T-helper 2 cell treated with Interferon-gamma antibody and Interleukin-4, amounts not matched to agents 5 μg/mL and 100 μg/mL, for 36 hours (primary cell): Measurements from ENCODE around the gene BID.

Experiments
- DNase-seq: peaks from one replicate; pipeline ENCODE4 v3.0.0; 2021; ENCODE audit warnings: low spot score
- H3K27ac Mint-ChIP-seq: one replicate; pipeline ENCODE4 v1.8.0; 2021; ENCODE audit warnings: mild to moderate bottlenecking, mixed read lengths
- H3K27me3 Mint-ChIP-seq: one replicate; pipeline ENCODE4 v1.8.0; 2021; ENCODE audit warnings: low read depth, mixed read lengths
- H3K36me3 Mint-ChIP-seq: one replicate; pipeline ENCODE4 v1.8.0; 2021; ENCODE audit warnings: low read depth, mixed read lengths
- H3K4me1 Mint-ChIP-seq: one replicate; pipeline ENCODE4 v1.8.0; 2021; ENCODE audit warnings: low read depth, mixed read lengths
- H3K4me3 Mint-ChIP-seq: one replicate; pipeline ENCODE4 v1.8.0; 2022; ENCODE audit warnings: mild to moderate bottlenecking, moderate library complexity, mixed read lengths
- H3K9me3 Mint-ChIP-seq: one replicate; pipeline ENCODE4 v1.8.0; 2021; ENCODE audit warnings: mixed read lengths

BID gene

GRCh38 chr22:17783773-17784480 is 9.7 kb upstream of the BID start:
- H3K27ac Mint-ChIP-seq: no peak overlapping the region

GRCh38 chr22:17783312-17783711 is 9.0 kb upstream of the BID start:
- no peaks in the 10 kb centered on the region for H3K9me3 Mint-ChIP-seq
- H3K27ac Mint-ChIP-seq: no peak overlapping the region
- H3K4me1 Mint-ChIP-seq: peaks cover 12% of the 10 kb centered on the region
- H3K4me3 Mint-ChIP-seq: no peak overlapping the region
- H3K36me3 Mint-ChIP-seq: peaks cover 15% of the 10 kb centered on the region
- no peak for DNase-seq
- H3K27me3 Mint-ChIP-seq: no peaks in the 10 kb centered on the region

More at GRCh38 chr22:17783773-17784480, 9.7 kb upstream of the BID start:
- Mint-ChIP-seq H3K36me3 (peaks cover 12% of the 10 kb centered on the region), H3K4me3 (no peak overlapping the region), H3K4me1 (peaks cover 10% of the 10 kb centered on the region), H3K9me3 (no peaks in the 10 kb centered on the region), H3K27me3 (no peaks in the 10 kb centered on the region)
- DNase-seq: no peak

GRCh38 chr22:17782621-17783020 is 8.4 kb upstream of the BID start:
- Mint-ChIP-seq H3K9me3 (no peaks in the 10 kb centered on the region), H3K27me3 (no peaks in the 10 kb centered on the region), H3K36me3 (peaks cover 19% of the 10 kb centered on the region), H3K4me3 (no peak overlapping the region), H3K4me1 (peaks cover 17% of the 10 kb centered on the region), H3K27ac (no peak overlapping the region)
- DNase-seq: no peak

- no peak for DNase-seq
- no peaks in the 10 kb centered on the region for H3K9me3 Mint-ChIP-seq
- no peak overlapping the region for H3K27ac Mint-ChIP-seq
These were observed 7.9 kb upstream of the BID start for GRCh38 chr22:17782158-17782557.

GRCh38 chr22:17781319-17782031 is 7.2 kb upstream of the BID start:
- no peaks in the 10 kb centered on the region for H3K9me3 Mint-ChIP-seq
- peaks cover 20% of the 10 kb centered on the region for H3K4me1 Mint-ChIP-seq
- peaks cover 20% of the 10 kb centered on the region for H3K36me3 Mint-ChIP-seq
- H3K27me3 Mint-ChIP-seq: no peaks in the 10 kb centered on the region
- no peak overlapping the region for H3K27ac Mint-ChIP-seq
- DNase-seq: peak; percentile 59
- no peak overlapping the region for H3K4me3 Mint-ChIP-seq

More at GRCh38 chr22:17782158-17782557, 7.9 kb upstream of the BID start:
- Mint-ChIP-seq H3K4me3 (no peak overlapping the region), H3K27me3 (no peaks in the 10 kb centered on the region), H3K36me3 (peaks cover 20% of the 10 kb centered on the region), H3K4me1 (peaks cover 20% of the 10 kb centered on the region)

- no peak for DNase-seq
- Mint-ChIP-seq H3K27ac (no peak overlapping the region), H3K4me3 (no peak overlapping the region), H3K27me3 (no peaks in the 10 kb centered on the region), H3K4me1 (peaks cover 25% of the 10 kb centered on the region), H3K9me3 (no peaks in the 10 kb centered on the region), H3K36me3 (peaks cover 20% of the 10 kb centered on the region)
These were observed 6.6 kb upstream of the BID start for GRCh38 chr22:17780741-17781318.

GRCh38 chr22:17780116-17780740 is 6.0 kb upstream of the BID start:
- H3K4me3 Mint-ChIP-seq: no peak overlapping the region

GRCh38 chr22:17779286-17780115 is 5.2 kb upstream of the BID start:
- Mint-ChIP-seq H3K27me3 (peaks cover 5% of the 10 kb centered on the region), H3K4me3 (peak overlapping the region; percentile 97), H3K27ac (no peak overlapping the region), H3K4me1 (peaks cover 36% of the 10 kb centered on the region), H3K9me3 (no peaks in the 10 kb centered on the region), H3K36me3 (peaks cover 20% of the 10 kb centered on the region)
- no peak for DNase-seq

More at GRCh38 chr22:17780116-17780740, 6.0 kb upstream of the BID start:
- Mint-ChIP-seq H3K27me3 (peaks cover 3% of the 10 kb centered on the region), H3K27ac (no peak overlapping the region), H3K9me3 (no peaks in the 10 kb centered on the region), H3K4me1 (peaks cover 30% of the 10 kb centered on the region), H3K36me3 (peaks cover 20% of the 10 kb centered on the region)
- DNase-seq: no peak

GRCh38 chr22:17778412-17778976 is 4.2 kb upstream of the BID start:
- Mint-ChIP-seq H3K9me3 (no peaks in the 10 kb centered on the region), H3K36me3 (peaks cover 20% of the 10 kb centered on the region), H3K27ac (no peak overlapping the region), H3K4me3 (peak overlapping the region; percentile 97), H3K4me1 (peaks cover 38% of the 10 kb centered on the region), H3K27me3 (peaks cover 6% of the 10 kb centered on the region)
- no peak for DNase-seq

- H3K9me3 Mint-ChIP-seq: no peaks in the 10 kb centered on the region
- peaks cover 13% of the 10 kb centered on the region for H3K27me3 Mint-ChIP-seq
- H3K27ac Mint-ChIP-seq: peak overlapping the region; percentile 97
- no peak for DNase-seq
- H3K4me1 Mint-ChIP-seq: peaks cover 46% of the 10 kb centered on the region
- peaks cover 23% of the 10 kb centered on the region for H3K36me3 Mint-ChIP-seq
- H3K4me3 Mint-ChIP-seq: peak overlapping the region; percentile 97
These were observed 3.4 kb upstream of the BID start for GRCh38 chr22:17777717-17778044.

- DNase-seq: peak; percentile 63
- peaks cover 26% of the 10 kb centered on the region for H3K36me3 Mint-ChIP-seq
- peaks cover 15% of the 10 kb centered on the region for H3K27me3 Mint-ChIP-seq
- H3K27ac Mint-ChIP-seq: peak overlapping the region; percentile 97
- no peaks in the 10 kb centered on the region for H3K9me3 Mint-ChIP-seq
- peak overlapping the region; percentile 97 for H3K4me3 Mint-ChIP-seq
- peaks cover 47% of the 10 kb centered on the region for H3K4me1 Mint-ChIP-seq
These were observed 2.9 kb upstream of the BID start for GRCh38 chr22:17777005-17777716.

GRCh38 chr22:17775781-17776465 is 1.7 kb upstream of the BID start:
- no peak for DNase-seq
- peaks cover 44% of the 10 kb centered on the region for H3K4me1 Mint-ChIP-seq
- peak overlapping the region; percentile 71 for H3K4me3 Mint-ChIP-seq
- H3K36me3 Mint-ChIP-seq: peaks cover 28% of the 10 kb centered on the region
- H3K9me3 Mint-ChIP-seq: no peaks in the 10 kb centered on the region
- peak overlapping the region; percentile 77 for H3K27ac Mint-ChIP-seq
- H3K27me3 Mint-ChIP-seq: peaks cover 19% of the 10 kb centered on the region
